HG03064 (cell line): Measurements from ENCODE around the gene LY9.
A peak's percentile ranks its signal among the peaks of the same experiment; 100 is the strongest.

Source experiments
- ATAC-seq: cut with Tn5 transposase; IDR thresholded peaks from one replicate; pipeline ENCODE4 v1.9.1; 2021; ENCODE audit warnings: low read depth; ENCODE audit not compliant: unreplicated experiment

The LY9 gene

GRCh38 chr1:160830321-160831153 is 34.6 kb downstream of the LY9 start:
- no peak for ATAC-seq

GRCh38 chr1:160834945-160835565 is 39.1 kb downstream of the LY9 start:
- no peak for ATAC-seq

DNA sequence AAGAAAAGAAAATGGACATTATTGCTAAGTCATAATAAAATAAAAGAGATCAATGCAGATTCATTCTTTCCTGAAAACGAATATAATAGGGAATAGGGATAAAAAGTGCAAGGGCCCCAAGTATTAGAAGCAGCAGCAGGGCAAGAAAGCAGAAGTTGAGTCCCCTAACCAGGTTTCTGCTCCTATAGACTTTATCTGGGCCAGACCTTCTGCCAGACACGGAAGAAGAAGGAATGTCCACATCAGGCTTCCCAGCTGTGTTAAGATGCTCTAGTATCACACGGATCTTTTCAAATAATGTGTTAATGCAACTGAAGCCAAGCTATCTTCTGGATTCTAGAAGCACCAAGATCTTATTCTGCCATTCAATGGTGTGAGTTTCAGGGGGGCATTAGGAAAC is 39.8 kb downstream of the LY9 start:
- ATAC-seq, result no peak

DNA sequence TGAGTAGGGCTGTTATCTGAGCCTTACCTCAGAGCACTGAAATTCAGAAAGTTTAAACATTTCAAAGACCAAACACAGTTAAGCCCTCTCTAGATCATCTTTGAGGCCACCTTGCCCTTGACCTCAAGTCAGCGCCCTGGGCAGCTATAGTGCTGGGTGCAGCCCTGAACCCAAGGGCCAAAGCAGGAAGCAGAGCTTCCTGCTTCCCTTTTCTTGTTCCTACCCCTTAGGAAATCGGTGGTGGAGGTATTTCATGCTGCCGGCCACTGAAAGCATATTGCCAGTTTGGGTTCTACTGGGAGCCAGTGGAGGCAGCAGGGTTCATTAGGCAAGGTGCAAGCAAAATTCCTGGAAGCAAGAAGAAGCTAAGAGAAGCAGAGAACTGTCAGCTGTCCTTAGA is 40.6 kb downstream of the LY9 start:
- ATAC-seq, result no peak

- no peak for ATAC-seq
Measured at GRCh38 chr1:160836981-160837557, 41.1 kb downstream of the LY9 start.

DNA sequence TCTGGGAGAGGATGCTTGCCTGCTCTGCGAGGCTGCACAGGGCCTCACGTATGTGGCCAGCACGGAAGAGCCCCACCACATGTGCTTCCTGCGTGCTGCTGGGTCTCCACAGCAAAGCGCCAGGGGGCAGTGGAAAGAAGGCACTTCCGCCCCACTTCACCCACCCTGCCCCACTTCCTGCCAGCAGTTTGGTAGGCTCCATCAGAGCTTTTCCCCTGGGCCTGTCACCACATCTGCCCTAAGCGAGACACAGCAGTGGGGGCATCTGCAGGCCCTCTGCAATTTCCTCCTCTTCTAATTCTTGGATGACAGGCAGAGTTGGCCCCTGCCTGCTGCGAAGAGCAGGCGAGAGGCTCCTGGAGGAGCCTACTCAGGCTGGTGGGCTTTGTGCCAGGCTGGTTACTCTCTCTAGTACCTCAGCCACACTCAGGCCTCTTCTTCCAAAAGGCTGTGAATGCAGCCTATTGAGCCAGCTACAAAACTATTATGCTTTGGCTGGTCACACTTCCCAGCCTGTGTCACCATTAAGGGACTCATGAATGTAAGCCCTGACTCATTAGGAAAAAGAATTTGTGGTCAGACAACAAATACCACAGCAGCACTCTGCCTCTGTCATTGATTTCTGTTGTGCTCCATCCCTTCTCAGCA is 41.7 kb downstream of the LY9 start:
- ATAC-seq, result peak; percentile 57

GRCh38 chr1:160838888-160839287 is 42.9 kb downstream of the LY9 start:
- ATAC-seq, result no peak

GRCh38 chr1:160839746-160840145 is 43.8 kb downstream of the LY9 start:
- ATAC-seq, result no peak

DNA sequence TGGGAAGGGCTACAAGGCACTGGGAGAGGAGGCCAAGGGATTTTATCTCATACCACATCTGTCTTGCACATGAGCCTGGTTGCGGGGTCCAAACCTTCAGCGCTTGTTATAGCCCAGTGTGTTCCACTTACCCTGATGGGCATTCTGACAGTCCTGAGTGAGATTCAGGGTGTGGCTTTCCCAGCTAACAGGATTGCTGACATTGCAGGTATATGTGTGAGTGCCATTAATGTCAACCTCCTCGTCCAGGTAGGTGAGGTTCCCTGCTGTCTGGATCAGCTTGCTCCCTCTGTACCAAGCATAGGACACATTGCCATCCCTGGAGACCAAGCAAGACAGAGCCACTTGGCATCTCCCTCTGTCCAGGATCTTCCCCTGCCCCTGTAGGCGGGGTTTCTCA is 45.1 kb downstream of the LY9 start:
- no peak for ATAC-seq

- no peak for ATAC-seq
Measured at GRCh38 chr1:160844447-160845232, 48.7 kb downstream of the LY9 start.

DNA sequence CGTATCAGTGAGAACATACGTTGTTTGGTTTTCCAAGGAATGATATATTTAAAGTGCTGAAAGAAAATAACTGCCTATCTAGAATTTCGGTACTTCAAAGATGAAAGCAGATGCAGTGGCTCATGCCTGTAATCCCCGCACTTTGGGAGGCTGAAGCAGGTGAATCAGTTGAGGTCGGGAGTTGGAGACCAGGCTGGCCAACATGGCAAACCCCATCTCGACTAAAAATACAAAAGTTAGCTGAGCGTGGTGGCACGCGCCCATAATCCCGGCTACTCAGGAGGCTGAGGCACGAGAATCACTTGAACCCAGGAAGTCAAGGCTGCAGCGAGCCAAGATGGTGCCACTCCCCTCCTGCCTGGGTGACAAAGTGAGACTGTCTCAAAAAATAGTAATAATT is 50.3 kb downstream of the LY9 start:
- no peak for ATAC-seq

DNA sequence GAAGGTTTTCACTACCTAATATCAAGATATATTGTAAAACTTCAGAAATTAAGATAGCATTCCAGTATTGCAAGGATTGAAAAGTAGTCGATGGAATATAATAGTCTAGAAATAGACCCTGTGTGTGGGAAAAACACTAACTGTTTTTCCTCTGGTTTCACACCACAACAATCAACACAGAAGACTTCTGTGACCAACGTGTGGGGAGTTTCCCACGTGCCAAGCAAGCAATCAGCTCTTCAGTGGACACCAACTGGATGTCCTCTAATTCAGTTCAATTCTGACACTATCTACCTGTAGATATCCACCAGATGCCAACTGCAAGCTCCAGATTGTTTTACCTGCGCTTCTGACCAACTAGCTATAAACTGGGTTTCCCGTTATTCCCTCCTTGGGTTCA is 54.6 kb downstream of the LY9 start:
- ATAC-seq, result no peak

GRCh38 chr1:160850993-160851392 is 55.0 kb downstream of the LY9 start:
- ATAC-seq, result no peak

DNA sequence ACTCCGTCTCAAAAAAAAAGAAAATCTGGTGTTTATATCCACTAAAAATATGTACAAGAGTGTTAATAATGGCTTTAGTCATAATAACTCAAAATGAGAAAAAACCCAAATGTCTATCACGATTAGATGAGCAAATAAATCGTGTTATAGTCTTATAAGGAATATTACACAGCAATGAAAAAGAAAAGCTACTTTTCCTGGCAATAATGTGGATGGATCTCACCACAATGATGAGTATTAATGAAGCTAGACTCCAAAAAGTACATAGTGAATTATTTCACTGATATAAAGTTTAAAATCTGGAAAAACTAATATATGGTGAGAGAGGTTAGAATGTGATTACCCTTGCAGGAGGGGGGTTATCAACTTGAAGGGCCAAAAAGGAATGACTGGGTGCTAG is 57.0 kb downstream of the LY9 start:
- no peak for ATAC-seq

GRCh38 chr1:160853754-160854153 is 57.8 kb downstream of the LY9 start:
- no peak for ATAC-seq

DNA sequence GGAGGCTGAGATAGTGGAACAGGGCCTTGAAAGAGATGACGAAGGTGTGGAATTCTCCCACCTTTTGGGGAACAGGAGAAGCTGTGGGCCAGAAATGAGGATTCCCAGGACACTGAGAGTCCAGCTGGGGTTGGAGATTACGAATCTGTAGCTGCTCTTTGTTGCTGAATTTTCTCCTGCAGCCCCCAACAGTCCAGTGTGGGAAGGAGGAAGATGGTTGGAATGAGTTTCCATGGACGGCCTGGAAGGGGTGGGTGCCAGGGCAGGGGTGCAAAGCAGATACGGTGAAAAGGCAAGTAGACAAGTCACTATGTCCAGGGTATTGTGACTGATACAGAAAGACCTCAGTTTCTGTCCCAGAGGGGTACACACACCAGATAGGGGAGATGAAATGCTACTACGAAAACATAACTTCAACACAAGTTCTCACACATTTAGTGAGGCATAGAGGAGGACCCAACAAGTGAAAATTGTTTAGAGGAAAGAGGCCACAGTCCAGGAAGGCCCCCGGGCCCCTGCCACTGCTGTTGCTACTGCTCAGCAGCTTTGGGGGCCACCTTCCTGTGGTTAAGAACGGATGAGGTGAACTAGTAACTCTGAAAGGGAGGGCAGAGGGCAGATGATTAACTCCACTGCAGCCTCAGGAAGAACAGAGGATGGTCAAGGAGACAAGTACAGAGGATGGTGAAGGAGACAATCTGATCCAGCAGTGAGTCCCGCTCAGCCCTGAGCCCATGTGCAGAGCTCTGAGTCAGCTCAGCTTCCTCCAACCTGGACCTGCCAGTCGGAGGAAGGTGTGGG is 59.4 kb downstream of the LY9 start:
- ATAC-seq, result peak; percentile 79

DNA sequence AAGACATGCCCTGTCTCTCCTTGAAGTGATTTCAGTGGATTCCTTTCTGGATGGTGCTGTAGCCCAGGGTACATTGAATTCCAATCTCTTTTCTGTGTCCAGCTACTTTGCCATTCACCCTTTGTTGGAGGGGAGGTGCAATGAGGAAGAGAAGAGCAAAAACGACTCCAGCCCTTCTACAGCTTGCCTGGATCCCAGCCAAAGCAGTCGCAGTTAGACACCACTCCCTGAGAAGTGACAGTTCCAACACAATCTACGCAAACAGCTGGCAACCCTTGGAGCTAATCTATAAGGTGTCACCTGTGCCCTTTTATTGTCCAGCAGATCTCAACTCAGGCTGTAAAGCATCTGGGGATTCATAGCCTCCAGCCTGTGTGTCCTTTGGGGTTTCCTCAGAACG is 62.1 kb downstream of the LY9 start:
- ATAC-seq, result no peak

DNA sequence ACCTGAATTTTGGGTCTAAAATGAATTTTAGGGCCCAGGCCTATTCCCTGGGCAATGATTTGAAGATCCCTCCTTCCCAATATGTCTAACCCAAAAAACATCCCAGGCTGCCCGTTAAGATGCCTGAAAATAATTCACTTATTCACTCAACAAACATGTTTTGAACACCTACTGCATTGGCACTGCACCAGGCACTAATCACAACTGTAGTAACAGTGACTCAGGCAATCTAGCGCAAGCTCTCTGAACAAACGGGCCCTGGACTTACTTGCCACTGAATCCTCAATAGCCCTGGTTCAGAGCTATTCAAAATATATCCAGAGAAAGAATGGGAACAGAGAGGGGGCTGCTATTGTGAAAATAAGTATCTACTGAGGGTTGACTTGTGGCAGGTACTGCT is 62.5 kb downstream of the LY9 start:
- ATAC-seq, result no peak

GRCh38 chr1:160859166-160859565 is 63.2 kb downstream of the LY9 start:
- ATAC-seq, result no peak
